WTC11 (cell line): ENCODE results near the gene TPP1. TPM values are rescaled to one million over a fixed set of nuclear protein-coding genes. Genes with fewer than 3 reads are reported as not detected.
A peak's percentile ranks its signal among the peaks of the same experiment; 100 is the strongest.

ENCODE experiments used
- ATAC-seq: fragments of 200-7000 bp; cut with Tn5 transposase; 2 replicates; pipeline ENCODE4 v1.10.0; 2021; ENCODE audit warnings: mild to moderate bottlenecking, moderate library complexity
- CTCF ChIA-PET: fragments of 300-600 bp; sonication (Branson Sonifier 250); formaldehyde crosslinking; loops from one replicate; lab custom pipeline; 2021; ENCODE audit warnings: antibody characterized with exemption; lab: Charles Lee
- POLR2A ChIA-PET: fragments of 350-600 bp; sonication (Branson Sonifier 250); formaldehyde crosslinking; loops from one replicate; lab custom pipeline; 2021; ENCODE audit warnings: antibody characterized with exemption; lab: Charles Lee
- DNase-seq: peaks from one replicate; pipeline ENCODE4 v3.0.0; 2021; ENCODE audit warnings: low spot score
- H3K27ac Mint-ChIP-seq: 2 replicates; pipeline ENCODE4 v1.8.0; 2021; ENCODE audit warnings: mixed read lengths
- H3K27me3 Mint-ChIP-seq: 2 replicates; pipeline ENCODE4 v1.8.0; 2021; ENCODE audit warnings: low read depth, mild to moderate bottlenecking, moderate library complexity, mixed read lengths
- H3K36me3 Mint-ChIP-seq: 2 replicates; pipeline ENCODE4 v1.8.0; 2021; ENCODE audit warnings: mixed read lengths
- H3K4me1 Mint-ChIP-seq: 2 replicates; pipeline ENCODE4 v1.8.0; 2022; ENCODE audit warnings: mixed read lengths
- H3K4me3 Mint-ChIP-seq: 2 replicates; pipeline ENCODE4 v1.8.0; 2021; ENCODE audit warnings: mild to moderate bottlenecking, moderate library complexity, mixed read lengths
- H3K9me3 Mint-ChIP-seq: 2 replicates; pipeline ENCODE4 v1.8.0; 2021; ENCODE audit warnings: mixed read lengths
- ARID4B ChIP-seq: sonication (generic); formaldehyde crosslinking; IDR thresholded peaks from 2 replicates; pipeline ENCODE4 v1.8.0; 2023; ENCODE audit warnings: missing genetic modification reagents, mild to moderate bottlenecking, borderline replicate concordance
- ATF6 ChIP-seq: sonication (generic); formaldehyde crosslinking; IDR thresholded peaks from 2 replicates; pipeline ENCODE4 v1.8.1; 2023; ENCODE audit warnings: mild to moderate bottlenecking, missing genetic modification reagents
- CBFB ChIP-seq: sonication (generic); formaldehyde crosslinking; IDR thresholded peaks from 2 replicates; pipeline ENCODE4 v1.8.1; 2022; ENCODE audit warnings: mild to moderate bottlenecking, low read depth, missing genetic modification reagents
- EMX1 ChIP-seq: fragments of 250-450 bp; sonication (Bioruptor Pico); IDR thresholded peaks from 2 replicates; pipeline ENCODE4 v1.8.0; 2021; ENCODE audit warnings: mild to moderate bottlenecking
- ETV6 ChIP-seq: sonication (generic); formaldehyde crosslinking; IDR thresholded peaks from 2 replicates; pipeline ENCODE4 v1.8.1; 2022; ENCODE audit warnings: mild to moderate bottlenecking, missing genetic modification reagents
- GABPB1 ChIP-seq: sonication (generic); formaldehyde crosslinking; IDR thresholded peaks from 2 replicates; pipeline ENCODE4 v1.8.1; 2023; ENCODE audit warnings: mild to moderate bottlenecking, missing genetic modification reagents
- MAX ChIP-seq: sonication (generic); formaldehyde crosslinking; IDR thresholded peaks from 2 replicates; pipeline ENCODE4 v1.8.0; 2022; ENCODE audit warnings: mild to moderate bottlenecking, missing genetic modification reagents
- RORB ChIP-seq: fragments of 250-450 bp; sonication (Bioruptor Pico); IDR thresholded peaks from 2 replicates; pipeline ENCODE4 v1.9.0; 2021; ENCODE audit warnings: mild to moderate bottlenecking
- TCF7 ChIP-seq: sonication (generic); formaldehyde crosslinking; IDR thresholded peaks from 2 replicates; pipeline ENCODE4 v1.8.0; 2022; ENCODE audit warnings: mild to moderate bottlenecking, low read depth, missing genetic modification reagents, moderate library complexity
- TEAD4 ChIP-seq: sonication (generic); formaldehyde crosslinking; IDR thresholded peaks from 2 replicates; pipeline ENCODE4 v1.8.0; 2022; ENCODE audit warnings: mild to moderate bottlenecking, missing genetic modification reagents
- ZBTB21 ChIP-seq: sonication (generic); formaldehyde crosslinking; IDR thresholded peaks from 2 replicates; pipeline ENCODE4 v1.8.1; 2023; ENCODE audit warnings: mild to moderate bottlenecking, missing genetic modification reagents, borderline replicate concordance
- ZNF232 ChIP-seq: sonication (generic); formaldehyde crosslinking; IDR thresholded peaks from 2 replicates; pipeline ENCODE4 v1.8.0; 2022; ENCODE audit warnings: mild to moderate bottlenecking, missing genetic modification reagents
- total RNA-seq: library from RNA; stranded (reverse); gene quantifications from 3 replicates; pipeline ENCODE4 v1.2.3, GENCODE V29; 2021
- TF ChIP-seq, protein P1 (sequence below): fragments of 250-450 bp; sonication (Bioruptor Pico); IDR thresholded peaks from 2 replicates; pipeline ENCODE4 v1.9.0; 2021; ENCODE audit warnings: mild to moderate bottlenecking, borderline replicate concordance

Gene TPP1
- total RNA-seq, 1 experiment from 2014 or later: 36.2 TPM

DNA sequence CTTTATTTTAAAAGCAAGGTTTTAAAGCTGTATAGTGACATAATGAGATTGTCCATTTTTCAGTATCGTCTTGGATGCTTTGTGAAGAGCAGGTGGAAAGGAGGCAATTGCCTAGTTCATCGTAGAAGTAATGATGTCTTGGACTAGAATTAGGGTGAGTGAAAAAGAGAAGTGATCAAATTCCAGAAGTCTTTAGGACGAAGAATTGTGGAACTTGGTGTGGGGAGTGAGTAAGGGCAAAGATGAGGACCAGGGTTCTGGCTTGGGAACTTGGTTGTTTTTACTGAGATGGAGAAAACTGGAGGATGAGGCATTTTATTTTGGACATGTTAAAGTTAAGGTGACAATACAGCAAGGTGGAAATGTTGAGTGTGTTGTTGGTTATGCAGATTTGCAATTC lies 14.4 kb downstream of the TPP1 start (continued):
- TF ChIP-seq, protein P1, sequence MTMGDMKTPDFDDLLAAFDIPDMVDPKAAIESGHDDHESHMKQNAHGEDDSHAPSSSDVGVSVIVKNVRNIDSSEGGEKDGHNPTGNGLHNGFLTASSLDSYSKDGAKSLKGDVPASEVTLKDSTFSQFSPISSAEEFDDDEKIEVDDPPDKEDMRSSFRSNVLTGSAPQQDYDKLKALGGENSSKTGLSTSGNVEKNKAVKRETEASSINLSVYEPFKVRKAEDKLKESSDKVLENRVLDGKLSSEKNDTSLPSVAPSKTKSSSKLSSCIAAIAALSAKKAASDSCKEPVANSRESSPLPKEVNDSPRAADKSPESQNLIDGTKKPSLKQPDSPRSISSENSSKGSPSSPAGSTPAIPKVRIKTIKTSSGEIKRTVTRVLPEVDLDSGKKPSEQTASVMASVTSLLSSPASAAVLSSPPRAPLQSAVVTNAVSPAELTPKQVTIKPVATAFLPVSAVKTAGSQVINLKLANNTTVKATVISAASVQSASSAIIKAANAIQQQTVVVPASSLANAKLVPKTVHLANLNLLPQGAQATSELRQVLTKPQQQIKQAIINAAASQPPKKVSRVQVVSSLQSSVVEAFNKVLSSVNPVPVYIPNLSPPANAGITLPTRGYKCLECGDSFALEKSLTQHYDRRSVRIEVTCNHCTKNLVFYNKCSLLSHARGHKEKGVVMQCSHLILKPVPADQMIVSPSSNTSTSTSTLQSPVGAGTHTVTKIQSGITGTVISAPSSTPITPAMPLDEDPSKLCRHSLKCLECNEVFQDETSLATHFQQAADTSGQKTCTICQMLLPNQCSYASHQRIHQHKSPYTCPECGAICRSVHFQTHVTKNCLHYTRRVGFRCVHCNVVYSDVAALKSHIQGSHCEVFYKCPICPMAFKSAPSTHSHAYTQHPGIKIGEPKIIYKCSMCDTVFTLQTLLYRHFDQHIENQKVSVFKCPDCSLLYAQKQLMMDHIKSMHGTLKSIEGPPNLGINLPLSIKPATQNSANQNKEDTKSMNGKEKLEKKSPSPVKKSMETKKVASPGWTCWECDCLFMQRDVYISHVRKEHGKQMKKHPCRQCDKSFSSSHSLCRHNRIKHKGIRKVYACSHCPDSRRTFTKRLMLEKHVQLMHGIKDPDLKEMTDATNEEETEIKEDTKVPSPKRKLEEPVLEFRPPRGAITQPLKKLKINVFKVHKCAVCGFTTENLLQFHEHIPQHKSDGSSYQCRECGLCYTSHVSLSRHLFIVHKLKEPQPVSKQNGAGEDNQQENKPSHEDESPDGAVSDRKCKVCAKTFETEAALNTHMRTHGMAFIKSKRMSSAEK (CRISPR knock-in tag): no peak
- TF ChIP-seq RORB (CRISPR knock-in tag): no peak
- TF ChIP-seq GABPB1: no peak

DNA sequence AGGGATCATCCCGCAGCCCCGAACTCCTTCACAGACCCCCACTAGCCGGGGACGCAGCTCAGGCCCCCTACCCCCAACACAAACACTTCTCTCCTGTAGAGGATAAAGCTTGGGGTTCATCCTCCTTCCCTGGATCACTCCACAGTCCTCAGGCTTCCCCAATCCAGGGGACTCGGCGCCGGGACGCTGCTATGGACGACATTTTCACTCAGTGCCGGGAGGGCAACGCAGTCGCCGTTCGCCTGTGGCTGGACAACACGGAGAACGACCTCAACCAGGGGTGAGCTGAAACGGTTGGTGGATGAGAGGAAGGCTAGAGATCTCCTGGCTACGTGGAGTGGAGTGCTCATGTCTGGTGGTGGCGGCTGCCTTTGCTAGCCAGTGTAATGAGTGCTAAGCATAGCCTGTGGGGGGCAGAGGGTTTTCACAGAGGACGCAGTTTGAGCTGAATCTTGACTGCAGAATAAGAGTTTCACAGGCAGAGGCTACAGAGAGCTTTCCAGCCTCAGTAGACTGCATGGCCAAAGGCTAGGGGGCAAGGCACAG lies 15.1 kb downstream of the TPP1 start:
- no peak overlapping the region for H3K27ac Mint-ChIP-seq
- TF ChIP-seq ZBTB21 (CRISPR knock-in tag): 0 out of 2 replicates have a peak, but pooled peaks have one; percentile 25
- no peak for TF ChIP-seq ARID4B
- peak; percentile 23; the same call in 1 of the 2 replicates for TF ChIP-seq MAX (CRISPR knock-in tag)
- H3K9me3 Mint-ChIP-seq: no peaks in the 10 kb centered on the region
- peaks cover 26% of the 10 kb centered on the region for H3K36me3 Mint-ChIP-seq
- H3K27me3 Mint-ChIP-seq: no peaks in the 10 kb centered on the region
- ChIA-PET CTCF (interaction anchor here (0.9 to 4.0 kb wide), 8 partner anchors 15 to 161 kb away, joined by 3 to 12 read pairs (median 6); partner anchors contain the start of genes MRPL17 and TPP1), POLR2A (interaction anchor here (0.6 to 1.4 kb wide), 4 partner anchors 8 to 147 kb away, joined by 3 to 6 read pairs (median 4); partner anchors contain the start of genes TAF10 and TPP1)
- DNase-seq (peak; percentile 34), ATAC-seq (peak; percentile 13)
- H3K4me3 Mint-ChIP-seq: no peak overlapping the region
- H3K4me1 Mint-ChIP-seq: peaks cover 14% of the 10 kb centered on the region

GRCh38 chr11:6603287-6604080 lies 15.7 kb downstream of the TPP1 start, which contains the start of the genes ILK and RRP8:
Gene ILK, plus strand, starts transcription at chr11:6603774. Its CDS starts 498 bp downstream, at chr11:6604272.
Gene RRP8, minus strand, starts transcription at chr11:6603616. Its CDS starts 114 bp downstream, at chr11:6603502.
- DNase-seq (peak; percentile 93), ATAC-seq (peak; percentile 79)
- CTCF ChIA-PET: interaction anchor here (0.7 to 4.0 kb wide), 11 partner anchors 8 to 160 kb away, joined by 3 to 12 read pairs (median 4); partner anchors contain the start of genes MRPL17, TAF10 and TPP1
- H3K4me3 Mint-ChIP-seq: no peak within 1 kb of the TSS
- peaks cover 22% of the 10 kb centered on the region for H3K36me3 Mint-ChIP-seq
- peaks cover 14% of the 10 kb centered on the region for H3K4me1 Mint-ChIP-seq
- H3K27me3 Mint-ChIP-seq: no peaks in the 10 kb centered on the region
- H3K9me3 Mint-ChIP-seq: no peaks in the 10 kb centered on the region
- no peak within 1 kb of the TSS for H3K27ac Mint-ChIP-seq
- POLR2A ChIA-PET: interaction anchor here (0.6 to 1.5 kb wide), 6 partner anchors 8 to 122 kb away, joined by 3 to 7 read pairs (median 4); partner anchors contain the start of genes ARFIP2, TAF10, TIMM10B and TPP1
- TF ChIP-seq ATF6 (CRISPR knock-in tag) (no peak), TEAD4 (CRISPR knock-in tag) (0 out of 2 replicates have a peak, but pooled peaks have one; percentile 28), ARID4B (peak; percentile 92), EMX1 (no peak), CBFB (no peak; the same call in 1 of the 2 replicates), ZNF232 (no peak), TCF7 (CRISPR knock-in tag) (peak; percentile 42; the same call in 1 of the 2 replicates), ETV6 (CRISPR knock-in tag) (peak; percentile 94)
